Liver (tissue), 9 donors: Measurements from ENCODE around the gene KLK1. TPM values are rescaled to one million over a fixed set of nuclear protein-coding genes. Genes with fewer than 3 reads are reported as not detected.

Experiments
- DNase-seq: peaks from one replicate; pipeline ENCODE4 v3.0.0-alpha.2; 2017; ENCODE audit warnings: low spot score
- H3K27ac ChIP-seq, 2 donors: one replicate each; pipeline ENCODE4 v1.7.0; 2013; ENCODE audit warnings: inconsistent platforms in 2 of 2, low read length in 2 of 2, control low read depth in 1 of 2, low read depth in 1 of 2, mild to moderate bottlenecking in 1 of 2
- H3K27me3 ChIP-seq, 4 donors: one replicate each; pipeline versions ENCODE4 v1.6.1 to v1.7.0; 2013; ENCODE audit warnings: low read length in 3 of 4, inconsistent platforms in 1 of 4, mild to moderate bottlenecking in 1 of 4, moderate library complexity in 1 of 4; ENCODE audit not compliant: control insufficient read depth in 4 of 4, insufficient read depth in 4 of 4
- H3K36me3 ChIP-seq, 4 donors: one replicate each; pipeline versions ENCODE4 v1.6.1 to v1.7.0; 2013; ENCODE audit warnings: low read length in 3 of 4, mild to moderate bottlenecking in 3 of 4, low read depth in 1 of 4, moderate library complexity in 1 of 4; ENCODE audit not compliant: control insufficient read depth in 4 of 4, insufficient read depth in 3 of 4
- H3K4me1 ChIP-seq, 4 donors: one replicate each; pipeline versions ENCODE4 v1.6.1 to v1.7.0; 2013; ENCODE audit warnings: low read length in 3 of 4, mild to moderate bottlenecking in 3 of 4, moderate library complexity in 1 of 4; ENCODE audit not compliant: control insufficient read depth in 4 of 4, insufficient read depth in 4 of 4
- H3K4me3 ChIP-seq, 3 donors: one replicate each; pipeline versions ENCODE4 v1.6.1 to v1.7.0; 2013; ENCODE audit warnings: low read length in 3 of 3, control low read depth in 1 of 3, low read depth in 1 of 3, mild to moderate bottlenecking in 1 of 3
- H3K9ac ChIP-seq, 2 donors: one replicate each; pipeline ENCODE4 v1.7.0; 2013; ENCODE audit warnings: low read length in 2 of 2, mild to moderate bottlenecking in 2 of 2, moderate library complexity in 2 of 2, control low read depth in 1 of 2, low read depth in 1 of 2
- H3K9me3 ChIP-seq, 4 donors: one replicate each; pipeline versions ENCODE4 v1.6.1 to v1.7.0; 2013; ENCODE audit warnings: low read length in 3 of 4; ENCODE audit not compliant: control insufficient read depth in 4 of 4
- GABPA ChIP-seq, 2 donors: IDR thresholded peaks in 1 of 2; conservative IDR thresholded peaks in 1 of 2; 2 replicates each; pipeline ENCODE4 v1.6.1; 2016; ENCODE audit warnings: antibody characterized with exemption in 2 of 2, mild to moderate bottlenecking in 1 of 2, moderate library complexity in 1 of 2
- HNF4A ChIP-seq, 2 donors: conservative IDR thresholded peaks; 2 replicates each; pipeline ENCODE4 v1.6.1; 2016; ENCODE audit warnings: antibody characterized with exemption in 2 of 2, mild to moderate bottlenecking in 2 of 2
- HNF4G ChIP-seq: IDR thresholded peaks from 2 replicates; pipeline ENCODE4 v1.6.1; 2016; ENCODE audit warnings: antibody characterized with exemption
- MAX ChIP-seq: IDR thresholded peaks from 2 replicates; pipeline ENCODE4 v1.6.1; 2016; ENCODE audit warnings: antibody characterized with exemption
- NR2F2 ChIP-seq: IDR thresholded peaks from 2 replicates; pipeline ENCODE4 v1.6.1; 2016; ENCODE audit warnings: antibody characterized with exemption
- RAD21 ChIP-seq, 2 donors: IDR thresholded peaks; 2 replicates each; pipeline ENCODE4 v1.6.1; 2016; ENCODE audit warnings: antibody characterized with exemption in 2 of 2, mild to moderate bottlenecking in 2 of 2
- REST ChIP-seq: IDR thresholded peaks from 2 replicates; pipeline ENCODE4 v1.6.1; 2016; ENCODE audit warnings: antibody characterized with exemption, mild to moderate bottlenecking
- RXRA ChIP-seq, 2 donors: IDR thresholded peaks; 2 replicates each; pipeline ENCODE4 v1.6.1; 2017 to 2018; ENCODE audit warnings: antibody characterized with exemption in 2 of 2, mild to moderate bottlenecking in 1 of 2
- TAF1 ChIP-seq: conservative IDR thresholded peaks from 2 replicates; pipeline ENCODE4 v1.6.1; 2016; ENCODE audit warnings: antibody characterized with exemption, mild to moderate bottlenecking
- YY1 ChIP-seq: IDR thresholded peaks from 2 replicates; pipeline ENCODE4 v1.6.1; 2016; ENCODE audit warnings: antibody characterized with exemption, mild to moderate bottlenecking
- WGBS: extraction: QIAGEN DNeasy Blood & Tissue Kit; methylation state at CpG from one replicate; pipeline ENCODE4 v1.1.7; 2013; 5-methylcytosine and 5-hydroxymethylcytosine counted together
- polyA plus RNA-seq, 2 donors: library from polyadenylated mRNA; stranded (reverse) in 1 of 2; unstranded in 1 of 2; fragments of 200-250 nt in 1 of 2; fragments of >200 nt in 1 of 2; fragmentation: Nextera tagmentation in 1 of 2; extraction: Ambion mirVana in 1 of 2; gene quantifications; one replicate each; pipeline versions ENCODE4 v1.2.1 to v1.2.3, GENCODE V29; 2013 to 2015
- total RNA-seq, 2 donors: library from RNA; depleted of rRNA; stranded (reverse); fragments of >200 nt; gene quantifications; one replicate each; pipeline ENCODE4 v1.2.3, GENCODE V29; 2014
- TF ChIP-seq, protein P1 (sequence below): IDR thresholded peaks from 2 replicates; pipeline ENCODE4 v1.6.1; 2016; ENCODE audit warnings: antibody characterized with exemption
- donor health status: healthy.
- donor health status: healthy.
- donor health status: healthy.
- donor health status: healthy.
- donor health status: healthy.

The KLK1 gene
- total and polyA plus RNA-seq, 4 donors = not detected

DNA sequence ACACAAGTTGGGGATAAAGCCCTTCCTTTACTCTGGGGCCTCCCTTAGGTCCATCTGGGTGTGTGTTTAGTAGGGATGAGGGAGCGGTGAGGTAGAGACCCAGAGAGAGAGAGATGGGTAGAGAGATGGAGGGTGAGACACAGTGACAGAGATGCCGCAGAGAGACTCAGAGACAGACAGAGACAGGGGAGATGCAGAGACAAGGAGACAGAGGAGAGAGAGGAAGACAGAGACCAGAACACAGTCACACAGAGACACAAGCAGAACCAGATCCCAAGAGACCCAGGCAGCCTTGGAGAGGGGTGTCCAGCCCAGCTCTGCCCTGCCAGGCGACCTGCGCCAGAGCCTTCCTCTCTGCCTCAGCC lies 2.4 kb downstream of the KLK1 start:
- H3K9me3 ChIP-seq = no peaks in the 10 kb centered on the region
- H3K27ac ChIP-seq = no peak overlapping the region
- H3K36me3 ChIP-seq = no peaks in the 10 kb centered on the region
- no peak overlapping the region for H3K4me3 ChIP-seq
- H3K9ac ChIP-seq = no peak overlapping the region
- TF ChIP-seq REST (no peak), HNF4G (no peak)
- peaks cover 0 to 27% (median 12%) of the 10 kb centered on the region in 4 donors for H3K27me3 ChIP-seq
- H3K4me1 ChIP-seq = no peaks in the 10 kb centered on the region
- 55% methylated on average over 4 of the region's 4 CpGs for WGBS
- no peak for DNase-seq

DNA sequence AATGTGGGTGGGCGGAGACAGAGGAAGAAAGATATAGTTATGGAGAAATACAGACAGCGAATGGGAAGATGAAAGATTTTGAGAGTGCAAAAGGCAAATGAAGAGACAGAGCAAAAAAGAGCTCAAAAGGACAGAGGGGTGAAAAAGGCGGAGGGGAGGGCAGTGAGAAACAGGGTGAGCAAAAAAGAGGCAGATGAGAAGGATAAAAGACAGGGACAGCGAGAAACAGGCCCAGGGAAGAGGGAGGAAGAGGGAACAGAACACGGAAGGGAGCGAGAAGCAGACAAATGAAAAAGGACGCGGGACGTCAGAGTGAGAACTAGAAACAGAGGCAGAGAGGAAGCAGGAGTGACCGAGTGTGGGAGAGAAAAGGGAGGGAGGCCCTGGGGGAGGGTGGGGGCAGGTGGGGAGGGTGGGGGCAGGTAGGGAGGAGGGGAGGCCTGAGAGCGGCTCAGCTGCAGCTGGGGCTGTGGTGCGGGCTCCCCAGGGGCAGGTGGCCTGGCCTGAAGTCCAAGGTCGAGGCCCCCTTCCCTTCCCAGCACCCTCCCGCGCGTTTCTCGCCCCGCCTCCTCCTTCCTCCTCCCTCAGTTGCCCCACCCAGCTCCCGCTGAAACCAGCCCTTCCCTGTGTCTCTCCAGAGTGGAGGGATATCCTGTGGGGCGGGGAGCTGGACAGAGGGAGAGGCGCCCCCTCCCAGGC lies 2.9 kb downstream of the KLK1 start:
- Histone ChIP-seq H3K9ac (no peak overlapping the region), H3K27me3 (peaks cover 0 to 27% (median 12%) of the 10 kb centered on the region in 4 donors), H3K9me3 (no peaks in the 10 kb centered on the region), H3K27ac (no peak overlapping the region), H3K36me3 (no peaks in the 10 kb centered on the region), H3K4me3 (no peak overlapping the region), H3K4me1 (no peaks in the 10 kb centered on the region)
- 6% methylated on average over 21 of the region's 21 CpGs for WGBS
- no peak for DNase-seq
- TF ChIP-seq TAF1 = no peak
- TF ChIP-seq MAX = no peak
- no peak for TF ChIP-seq HNF4G
- no peak for TF ChIP-seq RAD21 (IDR thresholded peaks at IDR 0.05)
- no peak for TF ChIP-seq HNF4A (conservative IDR thresholded peaks at IDR 0.05)
- no peak for TF ChIP-seq GABPA (IDR thresholded peaks at IDR 0.05 in 1 of 2, conservative IDR thresholded peaks at IDR 0.05 in 1 of 2)
- no peak for TF ChIP-seq NR2F2
- TF ChIP-seq, protein P1, sequence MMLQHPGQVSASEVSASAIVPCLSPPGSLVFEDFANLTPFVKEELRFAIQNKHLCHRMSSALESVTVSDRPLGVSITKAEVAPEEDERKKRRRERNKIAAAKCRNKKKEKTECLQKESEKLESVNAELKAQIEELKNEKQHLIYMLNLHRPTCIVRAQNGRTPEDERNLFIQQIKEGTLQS = no peak
- no peak for TF ChIP-seq YY1
- TF ChIP-seq RXRA (IDR thresholded peaks at IDR 0.05) = no peak
- no peak for TF ChIP-seq REST
